ENCODE results near the gene DIS3L2.

DNA sequence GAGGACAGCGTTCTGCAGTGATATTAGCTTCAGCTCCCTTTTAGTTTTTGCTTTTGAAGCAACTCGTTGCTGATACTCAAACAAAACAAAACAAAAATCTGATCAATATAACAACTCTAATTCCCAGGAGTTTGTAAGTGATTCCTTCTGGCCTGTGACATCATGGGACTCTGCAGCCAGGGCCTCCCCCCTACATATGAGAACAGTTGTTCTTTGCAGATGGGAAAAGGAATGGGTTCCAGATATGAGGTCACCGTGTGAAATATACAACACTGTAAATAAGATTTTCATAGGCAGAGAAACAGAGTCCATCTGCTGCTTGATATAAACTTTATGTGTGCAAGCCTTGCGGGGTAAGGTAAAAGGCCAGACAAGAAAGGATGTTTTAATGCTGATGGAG, 56.7 kb downstream of the DIS3L2 start:
- TF ChIP-seq, protein P1, sequence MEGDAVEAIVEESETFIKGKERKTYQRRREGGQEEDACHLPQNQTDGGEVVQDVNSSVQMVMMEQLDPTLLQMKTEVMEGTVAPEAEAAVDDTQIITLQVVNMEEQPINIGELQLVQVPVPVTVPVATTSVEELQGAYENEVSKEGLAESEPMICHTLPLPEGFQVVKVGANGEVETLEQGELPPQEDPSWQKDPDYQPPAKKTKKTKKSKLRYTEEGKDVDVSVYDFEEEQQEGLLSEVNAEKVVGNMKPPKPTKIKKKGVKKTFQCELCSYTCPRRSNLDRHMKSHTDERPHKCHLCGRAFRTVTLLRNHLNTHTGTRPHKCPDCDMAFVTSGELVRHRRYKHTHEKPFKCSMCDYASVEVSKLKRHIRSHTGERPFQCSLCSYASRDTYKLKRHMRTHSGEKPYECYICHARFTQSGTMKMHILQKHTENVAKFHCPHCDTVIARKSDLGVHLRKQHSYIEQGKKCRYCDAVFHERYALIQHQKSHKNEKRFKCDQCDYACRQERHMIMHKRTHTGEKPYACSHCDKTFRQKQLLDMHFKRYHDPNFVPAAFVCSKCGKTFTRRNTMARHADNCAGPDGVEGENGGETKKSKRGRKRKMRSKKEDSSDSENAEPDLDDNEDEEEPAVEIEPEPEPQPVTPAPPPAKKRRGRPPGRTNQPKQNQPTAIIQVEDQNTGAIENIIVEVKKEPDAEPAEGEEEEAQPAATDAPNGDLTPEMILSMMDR (IDR thresholded peaks at IDR 0.05): no peak
- TF ChIP-seq POLR2AphosphoS5 (IDR thresholded peaks at IDR 0.05): no peak
